ENCODE data around the gene CELSR1.

CELSR1 gene

DNA sequence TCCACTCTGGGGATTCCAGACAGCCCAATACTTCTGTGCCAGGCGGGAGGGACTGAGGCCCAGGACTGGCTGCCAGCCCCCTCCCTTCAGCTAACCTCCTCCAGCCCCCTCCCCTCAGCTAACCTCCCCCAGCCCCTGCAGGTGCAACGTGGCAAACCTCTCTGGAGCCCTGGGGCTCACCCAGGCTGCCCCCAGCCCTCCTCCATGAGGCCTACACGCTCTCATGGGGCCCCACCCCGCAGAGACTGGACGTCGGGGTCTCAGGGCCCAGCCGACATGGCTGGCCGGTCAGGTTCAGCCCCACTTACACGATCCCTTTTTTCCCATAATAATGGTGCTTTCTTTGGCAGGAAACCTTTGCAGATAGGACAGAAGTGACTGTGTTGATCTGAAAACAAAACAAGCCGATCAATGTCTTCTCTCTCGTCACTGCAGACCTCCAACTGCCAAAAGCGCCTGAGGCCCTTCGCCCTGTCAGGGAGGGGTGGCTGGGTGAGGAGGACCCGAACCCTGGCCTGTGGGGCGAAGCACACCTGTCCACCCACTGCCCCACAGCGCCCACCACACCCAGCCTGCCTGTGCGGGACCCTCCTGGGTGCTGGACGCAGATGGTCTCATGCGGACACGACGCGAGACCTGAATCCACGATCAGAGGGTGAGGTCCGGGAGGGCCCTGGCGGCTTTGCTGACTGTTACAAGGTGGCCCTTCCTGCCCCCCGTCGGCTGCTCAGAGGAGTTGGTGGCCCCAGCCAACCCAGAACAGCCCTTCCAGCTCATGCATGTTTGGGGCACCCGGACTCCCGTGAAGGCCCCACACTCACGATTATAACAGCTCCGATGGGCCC is 168.3 kb downstream of the CELSR1 start:
- no peak for DNase-seq (ENCODE audit: low read depth in 1 of 2, low spot score in 1 of 2)

DNA sequence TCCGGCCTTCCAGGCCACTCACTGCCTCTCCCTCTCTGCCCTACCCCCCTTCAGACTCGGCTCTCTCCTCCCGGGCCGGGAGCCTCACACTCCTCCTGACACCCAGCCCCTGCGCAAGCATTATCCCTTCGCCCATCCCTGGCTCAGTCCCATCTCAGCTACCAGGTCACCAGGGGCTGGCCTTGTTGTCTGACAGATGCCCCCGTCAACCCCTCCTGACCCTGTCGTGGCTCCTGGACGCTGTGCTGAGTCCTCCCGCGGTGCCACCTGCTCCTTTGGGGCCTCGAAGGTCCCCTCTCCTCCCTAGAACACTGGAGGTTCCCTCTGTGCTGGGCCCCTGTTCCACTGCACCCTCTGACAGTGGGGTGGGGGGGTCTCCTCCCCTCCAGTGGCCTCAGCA is 169.0 kb downstream of the CELSR1 start:
- no peak for DNase-seq (ENCODE audit: low read depth in 1 of 2, low spot score in 1 of 2)

DNA sequence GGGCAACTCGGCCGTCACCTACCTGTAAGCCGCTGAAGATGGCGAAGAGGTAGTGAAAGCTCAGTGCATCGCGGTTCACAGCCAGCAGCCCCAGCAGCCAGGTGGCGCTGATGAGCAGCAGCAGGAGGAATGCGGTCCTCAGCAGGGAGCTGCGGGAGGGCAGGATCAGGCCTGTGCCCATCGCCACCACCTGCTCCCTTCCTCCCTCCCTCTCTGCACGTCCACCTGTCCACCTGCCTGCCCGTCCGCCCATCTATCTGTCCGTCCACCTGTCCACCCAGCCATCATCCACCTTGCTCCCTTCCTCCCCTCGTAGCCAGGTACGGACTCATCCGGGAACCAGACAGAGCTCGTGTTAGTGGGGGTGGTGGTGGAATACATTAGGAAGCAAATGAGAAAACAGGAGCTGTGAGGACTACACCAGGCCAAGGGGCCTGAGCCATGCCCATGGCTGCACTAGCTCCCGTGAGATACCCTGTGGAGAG is 169.7 kb downstream of the CELSR1 start:
- peak; percentile 42 to 58 for DNase-seq (ENCODE audit: low read depth in 1 of 2, low spot score in 1 of 2)

DNA sequence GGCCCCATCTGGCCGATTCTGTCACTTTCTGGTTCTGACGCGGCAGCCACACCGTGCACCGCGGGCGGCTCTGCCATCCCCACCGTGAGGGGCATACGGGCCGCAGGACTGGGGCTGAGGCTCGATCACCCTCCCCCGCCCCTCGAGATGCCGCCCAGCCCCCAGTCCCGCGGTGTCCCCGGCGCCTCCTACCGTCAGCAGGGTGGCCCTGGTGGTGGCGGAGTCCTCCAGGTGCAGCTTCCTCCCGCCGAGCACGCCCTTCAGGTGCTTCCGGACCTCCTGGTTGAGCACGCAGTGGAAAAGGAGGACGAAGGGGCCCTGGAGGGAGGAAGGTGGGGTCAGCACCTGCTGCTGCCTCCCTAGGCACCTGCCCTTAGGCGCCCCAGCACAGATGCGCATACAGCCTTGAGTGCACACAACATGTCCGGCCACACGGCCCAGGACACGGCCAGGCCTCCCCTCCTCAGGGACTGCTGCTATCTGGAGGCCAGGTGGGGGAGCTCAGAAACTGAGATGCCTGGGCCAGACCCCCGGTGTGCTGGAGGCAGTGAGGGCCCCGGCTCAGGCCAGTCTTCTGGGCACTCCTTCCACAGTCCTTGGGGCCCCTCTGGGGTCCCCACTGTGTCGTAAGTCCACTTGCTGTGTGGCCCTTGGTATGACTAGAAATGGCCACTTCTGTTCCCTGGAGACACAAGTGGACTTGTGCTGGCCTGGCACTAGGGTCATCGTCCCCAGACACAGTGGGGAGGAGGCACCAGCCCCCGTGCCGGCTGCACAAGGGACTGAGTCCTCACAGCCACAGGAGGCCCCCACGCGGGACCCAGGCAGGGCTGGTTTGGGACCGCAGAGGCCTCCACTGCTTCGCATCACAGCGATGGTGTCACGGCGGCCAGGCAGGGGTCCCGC is 170.4 kb downstream of the CELSR1 start:
- DNase-seq (ENCODE audit: low read depth in 1 of 2, low spot score in 1 of 2): no peak

DNA sequence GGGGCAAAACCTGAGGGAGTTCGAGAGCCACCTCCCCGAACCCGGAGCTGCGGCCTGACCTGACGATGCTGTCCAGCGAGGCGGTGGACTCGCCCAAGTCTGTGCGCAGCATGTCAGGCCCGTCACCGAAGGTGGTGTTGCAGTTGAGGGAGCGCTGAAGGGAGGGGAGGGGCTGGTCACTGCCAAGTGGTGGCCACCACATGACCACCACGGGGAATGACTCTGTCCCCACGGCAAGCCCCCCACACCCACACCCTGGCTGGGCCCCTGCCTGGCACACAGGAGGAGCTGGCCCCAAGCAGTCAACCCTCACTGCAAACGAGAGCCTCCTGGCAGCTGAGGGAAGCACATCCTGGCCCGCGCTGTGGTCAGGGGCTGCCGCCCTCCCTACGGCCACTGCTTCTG is 171.1 kb downstream of the CELSR1 start:
- no peak for DNase-seq (ENCODE audit: low read depth in 1 of 2, low spot score in 1 of 2)

DNA sequence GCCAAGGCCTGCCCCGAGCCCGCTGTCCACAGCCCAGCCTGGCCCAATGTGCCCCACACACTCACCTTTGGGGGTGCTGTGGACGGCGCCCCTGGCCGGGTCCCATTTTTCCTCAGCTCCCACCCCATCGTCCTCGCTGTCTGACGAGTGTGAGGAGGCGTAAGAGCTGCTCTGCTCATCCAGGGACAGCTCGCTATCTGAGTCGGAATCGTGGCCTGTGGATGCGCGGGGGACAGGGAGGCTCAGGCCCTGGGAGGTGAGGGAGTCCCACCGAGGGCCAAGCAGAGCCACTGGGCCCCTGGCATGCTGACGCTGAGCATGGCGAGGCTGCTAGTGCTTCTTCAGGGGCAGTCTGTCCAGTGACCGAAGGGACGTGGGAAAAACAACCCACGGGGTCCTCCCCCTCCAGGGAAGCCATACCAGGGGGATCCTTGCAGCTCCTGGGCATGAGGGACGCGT is 172.2 kb downstream of the CELSR1 start:
- DNase-seq (ENCODE audit: low read depth in 1 of 2, low spot score in 1 of 2): no peak

DNA sequence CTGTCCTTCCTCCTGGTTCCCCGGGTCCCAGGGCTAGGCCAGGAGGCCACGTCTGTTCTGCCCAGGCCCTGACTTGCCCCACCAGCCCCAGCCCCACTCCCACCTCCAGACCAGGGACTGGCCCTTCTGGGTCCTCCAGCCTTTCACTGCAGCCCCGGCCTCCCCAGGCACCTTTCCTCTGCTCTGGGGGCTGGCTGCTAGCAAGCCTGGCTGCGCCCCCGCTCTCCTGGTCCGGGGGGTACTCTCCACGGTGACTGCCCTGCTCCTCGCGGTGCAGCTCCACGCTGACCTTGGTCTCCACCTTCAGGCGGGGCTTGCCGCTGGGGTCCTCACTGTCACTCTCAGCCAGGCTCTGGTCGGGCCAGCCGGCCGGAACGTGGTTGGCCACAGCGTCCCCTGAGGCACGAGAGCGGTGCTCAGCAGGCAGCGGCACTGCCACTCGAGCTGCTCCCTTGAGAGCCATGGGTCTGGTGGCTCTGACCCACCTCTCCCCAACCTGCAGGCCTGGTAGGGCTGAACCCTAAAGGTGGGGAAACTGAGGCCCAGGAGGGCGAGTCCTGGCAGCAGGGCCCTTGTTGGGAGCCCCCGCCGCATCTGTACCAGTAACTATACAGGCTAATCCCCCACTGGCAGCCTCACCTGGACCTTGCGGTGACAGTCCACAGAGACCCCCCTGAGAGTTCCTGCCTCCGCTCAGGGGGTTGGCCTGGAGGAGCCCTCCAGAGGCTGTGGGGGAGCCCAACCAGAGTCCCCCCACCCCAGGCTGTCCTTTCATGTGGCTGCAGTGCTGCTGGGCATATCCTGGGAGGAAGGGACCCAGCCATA is 172.9 kb downstream of the CELSR1 start:
- DNase-seq (ENCODE audit: low read depth in 1 of 2, low spot score in 1 of 2): no peak

DNA sequence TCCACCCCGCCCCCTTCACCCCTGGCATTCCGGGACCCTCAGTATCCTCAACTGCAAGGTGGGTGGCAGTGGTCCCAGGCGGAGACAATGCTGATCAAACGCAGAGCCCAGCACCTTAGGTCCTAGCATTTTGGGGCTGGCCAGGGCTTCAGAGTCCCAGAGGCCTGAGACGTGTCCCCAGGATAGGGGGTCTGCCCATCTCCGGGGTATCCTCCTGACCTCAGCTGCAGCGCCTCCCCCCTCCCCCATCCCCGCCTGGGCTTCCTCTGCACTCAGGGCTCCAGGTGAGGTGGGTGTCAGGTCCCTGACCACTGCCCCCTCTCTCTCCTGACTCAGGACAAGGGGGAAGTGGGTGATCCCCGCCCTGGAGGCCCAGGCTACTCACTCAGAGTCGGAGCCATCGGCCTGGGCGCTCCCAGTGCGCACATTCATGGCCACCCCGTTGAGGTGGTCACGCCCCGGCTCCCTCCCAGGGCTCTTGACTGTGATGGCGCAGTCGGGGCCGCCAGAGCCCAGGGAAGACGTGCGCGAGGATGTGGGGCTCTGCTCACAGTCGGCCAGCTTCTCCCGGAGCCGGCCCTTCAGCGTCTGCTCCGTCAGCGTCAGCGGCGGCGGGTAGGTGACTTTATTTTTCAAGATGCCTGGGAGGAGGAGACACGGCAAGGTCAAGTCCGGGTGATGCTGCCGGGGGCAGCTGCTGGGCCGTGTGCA is 173.7 kb downstream of the CELSR1 start:
- no peak for DNase-seq (ENCODE audit: low read depth in 1 of 2, low spot score in 1 of 2)

DNA sequence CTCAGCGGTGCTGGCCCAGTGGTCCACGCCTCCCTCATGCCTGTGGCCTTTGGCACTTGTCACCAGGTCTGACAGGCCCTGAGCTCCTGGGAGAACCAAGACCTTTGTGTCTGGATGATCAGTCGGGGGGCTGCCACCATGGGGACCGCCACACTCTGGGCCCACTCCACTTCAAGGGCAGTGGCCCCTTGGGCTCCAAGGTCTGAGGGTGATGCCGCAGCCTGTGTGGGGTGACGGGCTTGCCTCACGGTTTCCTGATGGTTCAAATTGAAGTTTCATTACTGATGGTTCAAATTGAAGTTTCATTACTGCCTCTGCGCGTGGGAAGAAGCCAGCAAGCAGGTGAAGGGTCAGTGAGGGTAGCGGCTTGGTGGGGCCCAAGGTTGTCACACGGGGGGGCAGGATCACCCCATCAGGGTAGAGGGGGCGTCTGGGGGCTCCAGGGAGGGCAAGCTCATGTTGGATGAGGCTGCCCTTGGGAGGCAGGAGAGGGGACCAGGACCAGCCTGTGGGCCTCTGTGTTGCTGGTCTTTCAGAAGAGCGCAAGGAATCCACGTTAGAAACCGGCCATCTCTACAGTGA is 174.4 kb downstream of the CELSR1 start:
- DNase-seq (ENCODE audit: low read depth in 1 of 2, low spot score in 1 of 2): no peak

DNA sequence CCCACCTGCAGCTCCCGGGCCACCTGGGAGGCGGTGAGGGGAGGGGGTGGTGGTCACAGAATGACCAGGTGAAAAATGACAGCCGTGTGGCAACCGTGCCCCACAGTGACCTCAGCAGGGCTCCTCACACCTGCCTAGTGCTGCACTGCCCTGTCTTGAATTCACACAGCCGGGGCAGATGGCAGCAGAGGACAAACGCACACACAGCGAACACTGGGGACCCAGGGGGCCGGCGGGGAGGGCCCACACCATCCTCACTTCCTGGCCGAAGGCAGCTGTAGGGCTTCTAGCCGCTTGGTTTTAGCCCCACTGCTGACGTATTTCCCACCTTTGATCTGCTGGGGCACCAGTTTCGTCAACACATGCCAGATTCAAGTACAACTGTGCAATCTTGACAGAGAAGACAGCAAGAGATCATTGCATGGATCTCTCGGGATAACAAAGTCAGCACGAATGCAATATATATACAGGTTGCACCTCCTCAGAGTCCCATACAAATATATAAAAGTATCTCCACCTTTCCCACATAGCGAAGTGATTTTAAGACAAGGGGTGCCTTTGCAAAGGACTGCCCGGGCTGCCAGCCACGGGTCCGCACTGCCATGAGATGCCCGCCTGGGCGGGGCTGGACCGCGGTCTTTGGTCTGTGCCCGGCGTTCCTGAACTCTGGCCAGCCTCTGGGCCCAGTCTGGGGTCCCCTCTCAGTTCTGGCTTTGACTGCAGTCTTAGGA is 175.1 kb downstream of the CELSR1 start:
- no peak for DNase-seq (ENCODE audit: low read depth in 1 of 2, low spot score in 1 of 2)

DNA sequence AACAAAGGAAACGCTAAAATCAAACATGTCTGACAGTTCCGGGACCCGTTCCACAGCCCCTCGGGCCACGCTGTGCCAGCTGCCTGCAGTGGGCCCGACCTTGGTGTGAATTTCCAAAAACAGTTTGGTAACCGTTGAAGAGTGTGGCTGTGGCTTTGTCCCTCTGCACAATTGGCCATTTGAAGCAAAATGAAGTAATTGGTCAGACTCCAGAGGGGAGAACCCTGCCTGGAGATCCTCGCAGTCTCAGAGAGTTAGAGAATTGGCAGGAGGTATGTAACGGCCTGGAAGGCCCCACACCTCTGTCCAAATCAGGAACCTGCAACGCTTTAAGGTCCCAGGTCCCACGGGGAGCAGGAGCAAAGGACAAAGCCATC is 175.6 kb downstream of the CELSR1 start:
- DNase-seq (ENCODE audit: low read depth in 1 of 2, low spot score in 1 of 2): no peak

DNA sequence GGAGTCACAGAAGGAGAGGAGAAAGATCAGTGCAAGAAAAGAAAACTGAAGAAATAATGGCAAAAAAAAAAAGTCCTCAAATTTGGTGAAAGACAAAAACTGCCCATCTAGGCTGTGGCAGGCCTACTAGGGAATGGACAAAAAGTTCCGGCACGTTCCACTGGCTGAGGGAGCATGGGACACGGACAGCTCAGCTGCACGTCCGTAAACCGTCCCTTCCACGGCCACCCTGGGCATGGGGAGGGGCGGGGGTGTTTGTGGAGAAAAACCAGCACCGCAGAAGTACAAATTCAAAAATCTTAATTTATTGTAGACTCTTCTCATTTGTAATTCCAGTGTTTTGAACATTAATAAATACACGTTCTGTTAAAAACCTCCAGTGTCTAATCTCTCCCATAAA is 176.5 kb downstream of the CELSR1 start:
- DNase-seq (ENCODE audit: low read depth in 1 of 2, low spot score in 1 of 2): no peak

DNA sequence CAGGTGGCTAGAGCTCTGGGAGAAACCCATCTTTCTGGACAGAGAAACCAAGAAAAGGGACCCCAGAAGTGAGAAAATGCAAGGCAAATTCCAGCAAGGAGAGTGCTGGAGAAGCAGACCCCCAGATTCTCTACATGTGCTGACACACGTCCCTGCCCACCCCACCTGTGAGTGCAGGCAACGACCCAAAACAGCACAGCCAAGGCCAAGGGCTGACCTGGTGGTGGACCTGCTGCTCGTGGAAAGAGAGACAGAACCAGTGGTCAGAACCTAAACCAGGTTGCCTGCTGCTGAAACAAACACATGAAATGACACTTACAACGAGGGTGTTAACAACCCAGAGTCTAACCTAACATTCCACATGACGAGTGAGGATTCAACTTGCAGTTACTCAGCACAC is 177.3 kb downstream of the CELSR1 start:
- DNase-seq (ENCODE audit: low read depth in 1 of 2, low spot score in 1 of 2): no peak

DNA sequence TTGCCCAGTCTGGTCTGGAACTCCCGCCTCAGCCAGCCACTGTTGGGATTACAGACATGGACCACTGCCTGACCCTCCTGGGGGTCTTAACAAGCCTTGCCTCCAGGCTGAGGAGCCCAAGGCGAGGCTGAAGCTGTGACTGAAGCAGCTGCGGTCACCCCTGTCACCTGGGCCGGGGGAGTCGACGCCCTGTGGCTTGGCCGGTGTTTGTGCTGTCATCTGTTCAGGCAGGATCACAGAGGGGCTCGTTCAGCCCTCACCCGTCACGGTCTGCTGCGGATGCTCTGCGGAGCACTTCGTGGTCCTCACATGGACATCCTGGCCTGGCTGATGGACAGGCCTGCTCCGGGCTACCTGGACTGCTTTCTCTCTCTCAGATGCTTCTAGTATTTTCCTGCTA is 178.1 kb downstream of the CELSR1 start:
- no peak for DNase-seq (ENCODE audit: low read depth in 1 of 2, low spot score in 1 of 2)

DNA sequence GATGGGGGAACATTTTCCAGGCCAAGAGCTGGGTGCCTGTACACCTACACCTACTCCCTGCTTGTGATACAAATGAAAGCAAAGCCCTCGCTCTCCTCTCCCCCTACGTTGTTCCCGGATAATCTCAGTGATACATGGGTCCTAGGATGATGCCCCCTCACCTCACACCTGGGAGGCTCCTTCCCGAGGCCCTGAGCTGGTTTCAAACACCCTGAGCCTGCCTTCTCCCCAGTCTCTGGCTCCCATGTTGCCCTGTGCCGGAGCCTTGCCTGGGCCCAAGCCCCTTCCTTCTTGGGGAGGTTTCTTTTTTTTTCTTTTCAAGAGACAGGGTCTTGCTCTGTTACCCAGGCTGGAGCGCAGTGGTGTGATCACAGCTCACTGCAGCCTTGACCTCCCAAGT is 178.7 kb downstream of the CELSR1 start:
- no peak for DNase-seq (ENCODE audit: low read depth in 1 of 2, low spot score in 1 of 2)

DNA sequence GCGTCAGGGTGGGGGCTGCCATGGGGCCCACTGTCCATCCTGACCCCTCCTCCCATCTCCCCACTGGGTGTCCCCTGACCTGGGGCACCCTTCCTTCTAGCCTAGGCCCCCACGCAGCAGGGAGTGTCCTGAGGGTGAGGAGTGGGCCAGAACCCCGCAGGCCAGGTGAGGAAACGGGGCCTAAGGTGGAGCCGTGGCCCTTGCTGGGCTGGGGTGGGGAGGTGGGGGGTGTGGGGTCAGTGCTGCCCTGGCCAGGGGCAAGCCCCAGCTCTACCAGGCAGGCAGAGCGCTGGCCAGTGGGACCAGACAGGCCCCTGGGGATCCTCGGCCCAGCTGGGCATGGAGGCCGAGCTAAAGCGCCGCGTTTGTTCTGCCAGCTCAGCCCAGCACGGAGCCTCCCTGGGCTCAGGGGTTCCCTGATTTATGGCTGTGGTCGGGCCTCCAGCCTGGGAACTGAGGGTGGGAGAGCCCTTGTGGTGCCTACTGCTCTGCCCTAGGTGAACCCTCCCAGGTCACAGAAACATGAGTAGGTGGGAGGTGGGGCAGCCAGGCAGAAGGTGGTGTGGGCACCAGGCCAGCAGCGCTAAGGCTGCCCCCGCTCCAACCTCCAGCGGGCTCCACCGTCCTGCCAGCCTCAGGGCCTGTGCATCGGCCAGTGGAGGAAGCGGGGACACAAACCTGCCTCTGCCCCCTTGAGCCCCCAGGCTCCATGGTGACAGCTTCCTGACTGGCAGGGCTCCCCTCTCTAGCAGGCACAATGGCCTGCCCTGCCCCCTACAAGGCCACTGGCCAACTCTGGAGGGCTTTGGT is 179.5 kb downstream of the CELSR1 start:
- DNase-seq (ENCODE audit: low read depth in 1 of 2, low spot score in 1 of 2): no peak

DNA sequence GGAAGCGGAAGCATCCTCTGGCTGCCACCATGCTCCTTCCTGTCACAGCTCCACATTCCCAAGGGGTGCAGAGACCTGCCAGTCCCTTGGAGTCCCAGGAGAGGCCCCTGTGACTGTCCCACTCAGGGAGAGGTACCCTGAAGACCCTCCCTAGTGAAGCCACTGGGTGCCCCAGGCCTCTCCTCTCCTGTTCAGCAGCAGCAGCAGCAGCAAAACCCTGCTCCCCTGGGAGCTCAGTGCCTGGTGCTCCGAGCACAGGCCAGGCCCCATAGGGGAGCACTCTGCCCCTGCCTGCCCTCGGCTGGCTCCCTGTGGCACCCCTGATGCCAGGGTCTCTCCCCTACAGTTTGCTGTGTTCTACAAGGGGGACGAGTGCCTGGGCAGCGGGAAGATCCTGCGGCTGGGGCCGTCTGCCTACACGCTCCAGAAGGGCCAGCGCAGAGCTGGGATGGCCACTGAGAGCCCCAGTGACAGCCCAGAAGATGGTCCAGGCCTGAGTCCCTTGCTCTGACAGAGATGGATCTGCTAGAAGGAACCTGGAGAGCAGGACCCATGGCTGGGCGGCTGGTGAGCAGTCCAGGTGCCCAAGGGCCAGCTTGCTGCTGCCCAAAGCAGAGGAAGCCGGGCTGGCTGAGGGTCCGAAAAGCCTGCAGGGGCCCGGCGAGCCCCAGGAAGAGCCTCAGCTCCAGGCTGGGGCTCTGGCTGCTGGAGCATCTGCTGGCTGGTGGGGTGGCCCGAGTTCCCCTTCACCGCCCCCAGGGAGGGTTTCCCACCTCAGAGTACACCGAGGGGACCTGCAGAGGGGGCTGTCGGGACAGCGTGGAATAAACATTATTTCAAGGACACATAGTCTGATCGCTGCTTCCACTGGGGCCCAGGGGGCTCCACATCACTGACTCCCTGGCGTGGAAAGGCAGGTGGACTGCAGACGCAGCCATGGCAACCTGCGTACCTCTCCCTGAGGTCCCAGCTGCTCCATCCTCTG is 180.6 kb downstream of the CELSR1 start:
- DNase-seq (ENCODE audit: low read depth in 1 of 2, low spot score in 1 of 2): no peak
